GM21360 (cell line): ENCODE results near the gene LRRC8A.
"Not testable (repeated sequence)": the region's sequence is repeated elsewhere in the genome, so short reads cannot be mapped to it uniquely, and the experiment has no call there.

Experiments
- ATAC-seq: cut with Tn5 transposase; IDR thresholded peaks from one replicate; pipeline ENCODE4 v1.9.1; 2021; ENCODE audit warnings: mild to moderate bottlenecking, moderate library complexity; ENCODE audit not compliant: unreplicated experiment

The LRRC8A gene

GRCh38 chr9:128919402-128920089, 37.6 kb downstream of the LRRC8A start:
- no peak for ATAC-seq

- no peak for ATAC-seq
These were observed 38.6 kb downstream of the LRRC8A start, which contains the start of gene PHYHD1 for GRCh38 chr9:128920381-128921058. Gene PHYHD1, plus strand, starts transcription at chr9:128920982. Its CDS starts 1,342 bp downstream, at chr9:128922324.

DNA sequence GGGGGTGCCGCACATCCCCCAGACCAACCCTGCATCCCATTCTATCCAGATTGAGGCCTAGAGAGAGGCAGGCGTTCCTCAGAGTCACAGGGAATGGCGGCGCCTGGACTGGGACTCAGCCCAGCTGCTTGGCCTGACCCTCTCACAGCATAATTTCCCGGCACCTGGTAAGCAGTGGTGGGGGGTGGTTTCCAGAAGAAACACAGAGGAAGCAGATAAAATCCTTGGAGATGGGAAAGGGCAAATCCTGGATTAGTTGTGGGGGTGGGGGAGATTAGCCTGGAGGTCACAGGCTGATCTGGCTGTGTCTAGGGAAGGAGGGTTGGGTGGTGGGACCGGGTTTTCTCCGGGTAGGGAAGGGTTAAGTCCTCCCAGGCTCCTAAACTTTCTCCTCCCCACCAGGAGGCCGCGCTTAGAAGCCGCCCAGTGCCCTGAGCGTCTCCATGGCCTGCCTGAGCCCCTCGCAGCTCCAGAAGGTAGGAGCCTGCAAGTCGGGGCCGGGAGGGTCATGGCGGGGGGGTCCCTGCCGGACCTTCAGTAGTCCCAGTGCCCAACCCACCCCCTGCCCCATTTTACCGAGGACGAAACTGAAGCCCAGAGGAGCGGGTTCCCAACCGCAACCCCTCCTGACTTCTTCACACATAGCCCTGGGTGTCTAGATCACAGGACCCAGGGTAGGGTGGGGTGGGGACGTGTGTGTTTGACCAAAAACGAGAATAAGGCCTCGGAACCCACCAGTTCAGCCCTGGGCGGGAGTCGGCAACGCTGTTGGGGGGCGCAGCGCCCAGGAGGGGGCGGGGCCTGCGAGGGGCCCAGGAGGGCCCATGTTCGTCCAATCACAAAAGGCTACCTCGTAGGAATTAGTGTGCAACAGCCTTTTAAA, 40.2 kb downstream of the LRRC8A start:
- ATAC-seq, result no peak

GRCh38 chr9:128923493-128923883, 41.6 kb downstream of the LRRC8A start:
- no peak for ATAC-seq

DNA sequence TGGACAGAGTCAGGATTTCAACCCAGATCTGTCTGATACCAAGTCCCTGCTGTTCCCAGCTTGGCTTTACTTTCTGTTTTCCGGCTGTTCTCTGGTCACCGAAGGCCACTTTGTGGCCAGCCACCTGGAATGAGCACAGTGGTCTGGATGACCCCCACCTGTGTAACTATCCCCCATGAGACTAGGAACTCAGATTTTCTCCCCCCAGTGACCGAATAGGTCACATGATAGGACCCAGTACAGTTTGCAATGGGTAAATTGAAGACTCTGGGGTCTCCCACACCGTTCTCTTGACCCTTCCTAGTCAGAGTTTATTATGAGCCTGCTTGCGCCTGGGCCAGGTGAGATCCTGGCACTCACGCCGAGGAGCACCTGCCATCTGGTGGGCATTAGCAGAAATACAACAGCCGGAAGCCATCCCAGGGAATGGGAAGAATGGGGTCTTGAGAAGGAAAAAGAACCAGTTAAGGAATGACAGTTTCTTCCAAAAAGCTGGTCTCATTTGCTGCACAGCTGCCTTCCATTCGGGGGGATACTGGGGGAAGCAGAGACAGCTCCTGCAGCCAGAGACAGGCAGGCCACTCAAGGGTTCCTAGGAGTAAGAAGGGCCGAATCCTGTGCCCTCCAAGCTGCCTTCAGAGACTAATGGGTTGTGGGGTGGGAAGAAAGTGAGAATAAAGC, 45.9 kb downstream of the LRRC8A start:
- ATAC-seq, result no peak

DNA sequence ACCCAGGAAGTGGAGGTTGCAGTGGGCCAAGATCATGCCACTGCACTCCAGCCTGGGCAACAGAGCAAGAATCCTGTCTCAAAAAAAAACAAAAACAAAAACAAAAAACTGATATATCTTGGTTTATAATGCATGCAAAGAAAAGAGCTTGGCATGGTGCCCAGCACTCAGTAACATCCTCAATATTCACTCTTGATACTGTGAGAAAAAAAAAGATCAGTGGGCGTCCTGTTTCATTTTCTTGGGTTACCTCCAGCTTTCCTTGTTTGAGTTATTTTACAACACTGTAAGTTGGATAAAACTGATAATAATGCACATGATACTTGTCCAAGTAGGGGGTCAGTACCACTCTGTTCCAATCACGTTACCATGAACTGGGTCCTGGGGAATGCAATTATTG, 46.7 kb downstream of the LRRC8A start:
- no peak for ATAC-seq

DNA sequence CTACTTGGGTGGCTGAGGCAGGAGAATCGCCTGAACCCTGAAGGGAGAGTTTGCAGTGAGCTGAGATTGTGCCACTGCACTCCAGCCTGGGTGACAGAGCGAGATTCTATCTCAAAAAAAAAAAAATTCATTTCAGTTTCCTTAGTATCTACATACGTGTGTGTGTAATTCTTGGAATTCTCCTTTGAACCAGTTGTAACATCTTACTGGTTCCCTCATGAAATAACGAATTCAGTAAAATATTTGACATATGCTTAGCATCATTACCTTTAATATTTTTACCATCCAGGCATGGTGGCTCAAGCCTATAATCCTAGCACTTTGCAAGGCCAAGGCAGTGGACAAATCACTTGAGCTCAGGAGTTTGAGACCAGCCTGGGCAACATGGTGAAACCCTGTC, 47.6 kb downstream of the LRRC8A start:
- ATAC-seq, result no peak

DNA sequence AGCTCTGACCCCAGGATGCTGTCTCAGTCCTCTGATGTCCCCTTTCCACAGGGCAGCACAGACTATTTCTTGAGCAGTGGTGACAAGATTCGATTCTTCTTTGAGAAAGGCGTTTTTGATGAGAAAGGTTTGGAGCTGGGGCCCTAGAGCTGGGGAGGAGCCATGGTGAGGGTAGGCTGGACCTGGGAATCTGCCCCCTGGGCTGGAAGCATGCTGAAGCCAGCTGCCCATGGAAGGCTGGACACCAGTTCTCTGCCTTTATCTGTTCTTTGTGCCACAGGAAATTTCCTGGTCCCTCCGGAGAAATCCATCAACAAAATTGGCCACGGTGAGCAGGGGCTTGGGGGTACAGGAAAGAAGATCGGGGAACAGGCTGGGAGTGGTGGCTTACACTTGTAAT, 51.8 kb downstream of the LRRC8A start:
- ATAC-seq, result no peak

DNA sequence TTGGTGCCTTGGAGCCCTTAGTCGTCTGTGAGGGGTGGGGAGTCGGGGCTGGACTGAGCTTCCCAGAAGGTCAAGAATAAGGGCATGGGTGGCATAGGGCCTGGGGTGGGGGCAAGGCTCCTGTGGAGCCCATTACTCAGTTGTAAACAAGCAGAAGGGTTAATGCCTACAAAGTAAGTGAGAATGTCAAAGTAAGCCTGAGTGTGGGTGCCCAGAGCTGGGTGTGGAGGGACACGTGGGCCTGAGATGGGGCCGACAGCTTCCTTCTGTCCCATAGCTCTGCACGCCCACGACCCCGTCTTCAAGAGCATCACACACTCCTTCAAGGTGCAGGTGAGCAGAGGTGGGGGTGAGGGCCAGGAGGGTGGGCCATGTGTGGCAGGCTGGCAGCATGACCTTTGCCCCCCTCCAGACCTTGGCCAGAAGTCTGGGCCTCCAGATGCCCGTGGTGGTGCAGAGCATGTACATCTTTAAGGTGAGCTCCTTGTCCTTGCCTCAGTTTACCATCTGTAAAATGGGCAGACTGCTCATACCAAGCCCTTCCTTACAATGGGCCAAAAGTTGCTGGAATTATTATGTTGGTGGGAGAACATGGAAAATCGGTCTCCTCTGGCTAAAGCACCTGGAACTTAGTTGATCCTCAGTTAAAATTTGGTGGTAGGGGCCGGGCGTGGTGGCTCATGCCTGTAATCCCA, 54.4 kb downstream of the LRRC8A start:
- ATAC-seq, result no peak

DNA sequence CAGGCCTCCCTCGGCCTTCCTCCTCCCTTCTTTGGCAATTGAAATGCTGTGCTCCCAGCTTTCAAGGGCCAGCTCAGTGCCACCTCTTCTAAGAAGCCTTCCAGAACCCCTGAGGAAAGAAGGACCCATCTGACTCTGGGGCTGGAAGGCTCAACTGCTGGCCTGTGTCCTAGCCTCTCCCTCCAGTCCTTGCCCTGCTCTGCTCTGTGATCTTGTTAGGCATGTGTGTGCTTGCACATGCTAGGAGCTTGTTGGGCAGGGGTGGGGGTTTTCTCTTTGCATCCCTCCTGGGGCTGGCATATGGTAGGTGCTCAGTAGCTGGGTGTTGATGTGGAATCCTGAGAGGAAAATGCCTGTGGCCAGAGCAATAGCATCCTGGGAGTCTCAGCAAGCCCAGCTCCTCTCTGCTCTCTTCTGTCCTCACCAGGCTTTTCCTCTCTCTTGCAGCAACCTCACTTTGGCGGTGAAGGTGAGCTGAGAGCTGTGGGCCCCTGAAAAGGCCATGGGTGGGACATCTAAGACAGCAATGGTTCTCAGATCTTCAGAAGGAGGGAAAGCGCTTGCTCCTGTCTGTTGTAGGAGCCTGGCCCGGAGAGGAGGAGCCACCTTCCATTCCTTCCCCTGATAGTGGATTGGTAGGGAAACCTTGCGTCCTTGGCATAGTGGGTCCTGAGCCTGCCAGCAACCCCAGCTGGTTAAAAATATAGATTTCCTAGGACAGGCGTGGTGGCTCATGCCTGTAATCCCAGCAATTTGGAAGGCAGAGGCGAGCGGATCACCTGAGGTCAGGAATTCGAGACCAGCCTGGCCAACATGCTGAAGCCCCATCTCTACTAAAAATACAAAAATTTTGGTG, 55.6 kb downstream of the LRRC8A start:
- ATAC-seq, result no peak

GRCh38 chr9:128940271-128940921, 58.5 kb downstream of the LRRC8A start:
- no peak for ATAC-seq

DNA sequence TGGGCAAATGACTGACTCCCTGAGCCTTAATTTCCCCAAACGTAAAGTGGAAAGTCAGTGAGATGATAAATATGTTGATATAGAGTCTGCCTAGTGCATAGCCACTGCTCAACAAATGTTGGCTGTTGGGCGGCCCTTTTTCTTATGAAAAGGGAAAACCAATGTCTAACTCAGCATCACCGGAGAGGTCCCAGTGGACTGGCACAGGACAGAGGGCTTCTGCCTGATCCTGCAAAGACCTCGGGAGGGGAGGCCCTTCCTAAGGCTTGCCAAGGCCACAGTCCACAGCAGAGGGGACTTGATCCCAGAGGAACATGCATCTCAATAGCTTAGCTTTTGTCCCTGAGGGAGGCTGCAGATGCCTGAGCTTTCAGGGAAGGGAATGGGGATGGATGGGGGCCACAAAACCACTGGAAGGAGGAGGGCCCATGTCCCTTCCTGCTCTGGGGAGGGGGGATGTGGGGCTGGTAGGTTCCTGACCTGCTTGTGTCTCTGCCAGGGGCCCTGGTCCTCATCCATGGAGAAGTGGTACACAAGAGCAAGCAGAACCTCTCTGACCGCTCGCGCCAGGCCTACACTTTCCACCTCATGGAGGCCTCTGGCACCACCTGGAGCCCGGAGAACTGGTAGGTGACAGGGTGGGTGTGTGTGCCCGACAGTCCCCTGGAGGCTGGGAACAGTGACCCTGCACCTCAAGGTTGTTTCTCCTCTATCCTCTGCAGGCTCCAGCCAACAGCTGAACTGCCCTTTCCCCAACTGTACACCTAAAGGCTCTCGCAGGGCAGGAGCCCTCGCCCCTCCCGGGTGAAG, 59.2 kb downstream of the LRRC8A start:
- ATAC-seq, result no peak

DNA sequence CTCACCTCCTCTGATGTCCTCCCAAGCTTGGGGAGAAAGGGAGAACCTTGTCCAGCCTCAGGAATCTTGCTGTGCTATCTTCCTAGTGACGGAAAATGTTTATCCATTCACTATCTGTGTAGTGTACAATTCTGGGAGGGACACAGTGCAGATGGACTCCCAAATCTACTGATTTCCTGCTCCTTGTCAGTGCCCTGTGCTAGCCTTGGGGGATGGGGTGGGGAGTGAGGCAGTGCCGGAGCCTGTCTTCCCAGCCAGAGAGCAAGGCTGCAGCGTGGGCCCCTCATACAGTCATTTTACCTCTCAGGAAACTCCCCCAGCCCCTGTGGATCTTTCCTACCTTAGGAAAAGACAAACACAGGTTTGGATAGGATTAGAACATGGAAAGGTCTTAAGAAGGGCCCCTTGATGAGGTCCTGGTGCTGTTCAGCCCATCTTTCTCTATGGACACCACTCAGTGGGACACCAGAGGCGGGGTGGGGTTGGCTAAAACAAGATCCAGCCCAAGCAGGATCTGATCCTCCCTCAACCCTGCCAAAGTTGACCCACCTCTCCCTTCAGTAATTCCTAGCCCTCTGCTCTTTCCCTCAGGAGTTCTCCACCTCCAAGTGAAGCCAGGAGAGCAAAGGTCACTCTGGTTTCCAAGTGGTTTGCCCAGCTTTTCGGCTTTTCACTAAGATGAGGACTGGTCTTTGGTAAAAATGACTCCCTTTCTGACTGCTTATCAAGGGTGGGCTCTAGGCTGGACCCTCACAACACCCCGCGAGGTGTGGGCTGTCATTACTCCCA, 62.1 kb downstream of the LRRC8A start:
- no peak for ATAC-seq

DNA sequence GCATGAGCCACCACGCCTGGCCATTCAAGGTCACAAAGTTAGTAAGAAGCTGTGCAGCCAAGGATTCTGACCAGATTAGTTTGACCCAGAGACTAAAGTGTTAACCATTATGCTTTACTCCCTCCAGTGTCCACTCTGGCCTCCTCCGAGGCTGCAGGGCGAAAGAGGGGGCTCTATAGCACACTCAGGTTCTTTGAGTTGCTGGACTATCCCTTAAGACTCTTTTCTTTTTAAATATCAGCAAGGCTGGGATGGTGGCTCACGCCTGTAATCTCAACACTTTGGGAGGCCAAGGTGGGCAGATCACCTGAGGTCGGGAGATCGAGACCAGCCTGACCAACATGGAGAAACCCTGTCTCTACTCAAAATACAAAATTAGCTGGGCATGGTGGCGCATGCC, 63.0 kb downstream of the LRRC8A start:
- ATAC-seq, result not testable (repeated sequence)

DNA sequence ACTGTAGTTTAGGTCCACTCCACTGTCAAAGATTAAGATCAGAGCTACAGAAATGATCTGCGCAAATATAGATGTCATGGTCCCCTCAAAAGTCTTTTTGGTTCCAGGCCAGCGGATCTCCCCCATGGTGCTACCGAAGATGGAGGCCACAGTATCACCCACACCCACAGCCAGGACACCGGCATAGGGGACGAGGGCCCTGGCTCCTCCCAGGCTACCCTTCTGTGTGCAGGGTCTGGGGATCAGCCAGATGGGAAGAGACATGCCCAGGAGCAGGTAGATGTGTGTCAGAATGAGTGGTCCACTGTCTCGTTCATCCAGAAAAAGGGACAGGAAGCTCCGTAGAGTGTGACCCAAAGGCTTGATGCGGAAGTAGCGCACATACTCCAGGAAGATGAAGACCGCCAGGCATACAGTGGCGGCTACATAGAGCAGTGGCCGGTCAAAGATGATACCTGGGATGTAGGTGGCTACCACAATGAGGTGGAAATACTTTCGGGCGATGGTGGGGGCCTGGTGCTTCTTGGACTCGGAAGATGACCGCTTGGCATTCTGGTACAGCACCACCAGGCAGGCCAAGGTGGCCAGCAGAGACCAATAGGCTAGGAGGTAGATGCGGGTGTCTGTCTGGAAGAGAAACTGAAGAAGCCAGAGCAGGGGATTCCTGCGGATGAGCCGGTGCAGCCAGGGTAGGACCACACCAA, 64.0 kb downstream of the LRRC8A start:
- ATAC-seq, result no peak

DNA sequence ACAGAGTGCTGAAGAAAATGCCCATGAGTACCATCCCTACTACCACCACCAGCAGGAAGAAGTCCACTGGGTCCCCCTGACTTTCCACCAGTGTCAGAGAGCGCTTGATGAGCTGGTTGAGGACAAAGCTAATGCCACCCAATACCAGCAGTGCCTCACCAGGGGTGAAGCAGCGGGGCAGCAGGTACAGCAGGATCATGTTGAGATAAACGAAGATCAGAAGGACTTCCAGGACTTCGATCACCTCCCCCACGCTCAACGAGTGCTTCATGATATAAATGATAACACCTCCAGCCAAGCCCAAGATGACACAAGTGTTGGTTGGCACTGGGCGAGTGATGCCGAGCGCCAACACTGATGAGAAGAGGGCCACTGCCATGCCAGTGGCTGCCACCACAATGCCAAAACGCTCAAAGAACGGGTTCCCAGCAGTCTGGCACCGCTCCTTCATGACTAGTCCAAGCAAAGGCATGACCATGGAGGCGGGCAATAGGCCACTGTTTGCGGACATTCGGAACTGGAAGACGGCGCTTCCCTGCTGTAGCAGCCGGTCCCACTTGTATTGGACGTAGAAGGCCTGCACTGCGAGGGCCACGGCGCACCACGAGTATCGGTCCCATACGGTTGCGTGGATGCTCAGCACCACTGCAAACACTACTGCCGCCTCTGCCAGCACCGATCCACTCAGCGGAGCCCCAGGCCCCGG, 64.8 kb downstream of the LRRC8A start:
- ATAC-seq, result peak; percentile 19

GRCh38 chr9:128947277-128947526, 65.3 kb downstream of the LRRC8A start:
- no peak for ATAC-seq
